Neural progenitor cell (in vitro differentiated cells): ENCODE measurements around the gene C6orf163. TPM values are rescaled to one million over a fixed set of nuclear protein-coding genes. Genes with fewer than 3 reads are reported as not detected.

Source experiments
- DNase-seq: peaks from one replicate; pipeline ENCODE4 v3.0.0-alpha.2; 2016; ENCODE audit warnings: low spot score
- H2AFZ ChIP-seq: fragments of 200-600 bp; sonication (generic); replicated peaks from 2 replicates; pipeline ENCODE4 v1.6.1; 2016; ENCODE audit warnings: antibody characterized with exemption
- H3F3A ChIP-seq: fragments of 200-600 bp; sonication (generic); 2 replicates; pipeline ENCODE4 v1.6.1; 2016; ENCODE audit warnings: antibody characterized with exemption, low read depth
- H3K27ac ChIP-seq: fragments of 200-600 bp; sonication (generic); 2 replicates; pipeline ENCODE4 v1.5.1; 2016; ENCODE audit warnings: mild to moderate bottlenecking
- H3K27me3 ChIP-seq: fragments of 200-600 bp; sonication (generic); 2 replicates; pipeline ENCODE4 v1.6.1; 2016; ENCODE audit warnings: mild to moderate bottlenecking, moderate library complexity
- H3K36me3 ChIP-seq: fragments of 200-600 bp; sonication (generic); 2 replicates; pipeline ENCODE4 v1.5.1; 2016
- H3K4me1 ChIP-seq: fragments of 200-600 bp; sonication (generic); 2 replicates; pipeline ENCODE4 v1.6.1; 2016; ENCODE audit warnings: mixed run types
- H3K4me2 ChIP-seq: fragments of 200-600 bp; sonication (generic); 2 replicates; pipeline ENCODE4 v1.6.1; 2016
- H3K4me3 ChIP-seq: fragments of 200-600 bp; sonication (generic); 2 replicates; pipeline ENCODE4 v1.5.1; 2016
- H3K79me2 ChIP-seq: fragments of 200-600 bp; sonication (generic); 2 replicates; pipeline ENCODE4 v1.6.1; 2016; ENCODE audit warnings: low read depth
- H3K9ac ChIP-seq: fragments of 200-600 bp; sonication (generic); 2 replicates; pipeline ENCODE4 v1.6.1; 2016
- H3K9me3 ChIP-seq: fragments of 200-600 bp; sonication (generic); 2 replicates; pipeline ENCODE4 v1.5.1; 2016; ENCODE audit warnings: low read depth
- H4K20me1 ChIP-seq: fragments of 200-600 bp; sonication (generic); 2 replicates; pipeline ENCODE4 v1.6.1; 2016; ENCODE audit warnings: low read depth
- H3K27ac Mint-ChIP-seq: 3 replicates; pipeline ENCODE4 v1.8.0; 2021; ENCODE audit warnings: mixed read lengths
- H3K27me3 Mint-ChIP-seq: 2 replicates; pipeline ENCODE4 v1.8.0; 2022; ENCODE audit warnings: low read depth, mild to moderate bottlenecking, inconsistent platforms, moderate library complexity, mixed read lengths; ENCODE audit not compliant: insufficient read depth
- H3K36me3 Mint-ChIP-seq: 3 replicates; pipeline ENCODE4 v1.8.0; 2021; ENCODE audit warnings: mixed read lengths
- H3K4me1 Mint-ChIP-seq: 3 replicates; pipeline ENCODE4 v1.8.0; 2021; ENCODE audit warnings: mixed read lengths
- H3K4me3 Mint-ChIP-seq: 3 replicates; pipeline ENCODE4 v1.8.0; 2021; ENCODE audit warnings: mild to moderate bottlenecking, moderate library complexity, mixed read lengths
- H3K9me3 Mint-ChIP-seq: 3 replicates; pipeline ENCODE4 v1.8.0; 2020; ENCODE audit warnings: mixed read lengths
- CTCF ChIP-seq: fragments of 200-600 bp; sonication (generic); IDR thresholded peaks from 2 replicates; pipeline ENCODE4 v1.5.1; 2017; ENCODE audit warnings: antibody characterized with exemption, mild to moderate bottlenecking
- EZH2 ChIP-seq: fragments of 200-600 bp; sonication (generic); IDR thresholded peaks from 2 replicates; pipeline ENCODE4 v1.6.1; 2017; ENCODE audit warnings: antibody characterized with exemption, mild to moderate bottlenecking, moderate library complexity
- EZH2phosphoT487 ChIP-seq: fragments of 200-600 bp; sonication (generic); IDR thresholded peaks from 2 replicates; pipeline ENCODE4 v1.6.1; 2017; ENCODE audit warnings: antibody characterized with exemption
- total RNA-seq: library from RNA; depleted of rRNA; stranded (reverse); fragments of >200 nt; gene quantifications from 2 replicates; pipeline ENCODE4 v1.2.3, GENCODE V29; 2015; ENCODE audit warnings: low replicate concordance

The C6orf163 gene
- total RNA-seq, 1 donor from 2014 or later = 2.6 TPM

GRCh38 chr6:87333591-87334181 is 10.9 kb upstream of the C6orf163 start:
- Histone ChIP-seq H4K20me1 (peaks cover 4% of the 10 kb centered on the region), H3K79me2 (peaks cover 48% of the 10 kb centered on the region), H3K9ac (no peak overlapping the region), H3K27me3 (no peaks in the 10 kb centered on the region), H3K9me3 (no peaks in the 10 kb centered on the region), H2AFZ (no peak overlapping the region), H3K4me1 (peaks cover 16% of the 10 kb centered on the region), H3K4me2 (no peak overlapping the region), H3K27ac (no peak overlapping the region), H3F3A (peaks cover 3% of the 10 kb centered on the region), H3K36me3 (no peaks in the 10 kb centered on the region), H3K4me3 (no peak overlapping the region)
- DNase-seq = no peak
- Mint-ChIP-seq H3K27me3 (peaks cover 2% of the 10 kb centered on the region), H3K36me3 (peaks cover 12% of the 10 kb centered on the region), H3K4me3 (no peak overlapping the region), H3K4me1 (no peaks in the 10 kb centered on the region), H3K27ac (no peak overlapping the region), H3K9me3 (peaks cover 8% of the 10 kb centered on the region)
- no peak for TF ChIP-seq EZH2phosphoT487
- no peak for TF ChIP-seq EZH2
- TF ChIP-seq CTCF = no peak

- no peak for DNase-seq
- Mint-ChIP-seq H3K4me3 (no peak overlapping the region), H3K36me3 (peaks cover 6% of the 10 kb centered on the region), H3K27me3 (no peaks in the 10 kb centered on the region), H3K27ac (no peak overlapping the region), H3K4me1 (no peaks in the 10 kb centered on the region), H3K9me3 (peaks cover 3% of the 10 kb centered on the region)
- peaks cover 39% of the 10 kb centered on the region for H3K79me2 ChIP-seq
- H3K9ac ChIP-seq = no peak overlapping the region
- peaks cover 16% of the 10 kb centered on the region for H3K4me1 ChIP-seq
- H2AFZ ChIP-seq = no peak overlapping the region
- H3K9me3 ChIP-seq = no peaks in the 10 kb centered on the region
- H3K4me3 ChIP-seq = no peak overlapping the region
- TF ChIP-seq CTCF (no peak), EZH2phosphoT487 (no peak), EZH2 (no peak)
- no peak overlapping the region for H3K4me2 ChIP-seq
- no peak overlapping the region for H3K27ac ChIP-seq
- peaks cover 4% of the 10 kb centered on the region for H4K20me1 ChIP-seq
- no peaks in the 10 kb centered on the region for H3F3A ChIP-seq
- H3K36me3 ChIP-seq = no peaks in the 10 kb centered on the region
- H3K27me3 ChIP-seq = no peaks in the 10 kb centered on the region
These were observed 9.9 kb upstream of the C6orf163 start for GRCh38 chr6:87334683-87335082.

- Histone ChIP-seq H3K9ac (no peak overlapping the region), H3K4me1 (peaks cover 16% of the 10 kb centered on the region), H4K20me1 (peaks cover 4% of the 10 kb centered on the region), H3F3A (no peaks in the 10 kb centered on the region), H3K9me3 (no peaks in the 10 kb centered on the region), H3K27ac (no peak overlapping the region), H3K4me2 (no peak overlapping the region), H3K27me3 (no peaks in the 10 kb centered on the region), H3K79me2 (peaks cover 22% of the 10 kb centered on the region), H3K36me3 (no peaks in the 10 kb centered on the region), H2AFZ (no peak overlapping the region), H3K4me3 (no peak overlapping the region)
- no peaks in the 10 kb centered on the region for H3K27me3 Mint-ChIP-seq
- peak; percentile 18 for DNase-seq
- peaks cover 4% of the 10 kb centered on the region for H3K4me1 Mint-ChIP-seq
- H3K9me3 Mint-ChIP-seq = peaks cover 3% of the 10 kb centered on the region
- no peak overlapping the region for H3K27ac Mint-ChIP-seq
- H3K4me3 Mint-ChIP-seq = no peak overlapping the region
- peaks cover 6% of the 10 kb centered on the region for H3K36me3 Mint-ChIP-seq
- TF ChIP-seq EZH2 (no peak), EZH2phosphoT487 (no peak), CTCF (no peak)
These were observed 8.2 kb upstream of the C6orf163 start for GRCh38 chr6:87336367-87336766.
